ENCODE data around the gene ERFL.

- TF ChIP-seq, protein P1, sequence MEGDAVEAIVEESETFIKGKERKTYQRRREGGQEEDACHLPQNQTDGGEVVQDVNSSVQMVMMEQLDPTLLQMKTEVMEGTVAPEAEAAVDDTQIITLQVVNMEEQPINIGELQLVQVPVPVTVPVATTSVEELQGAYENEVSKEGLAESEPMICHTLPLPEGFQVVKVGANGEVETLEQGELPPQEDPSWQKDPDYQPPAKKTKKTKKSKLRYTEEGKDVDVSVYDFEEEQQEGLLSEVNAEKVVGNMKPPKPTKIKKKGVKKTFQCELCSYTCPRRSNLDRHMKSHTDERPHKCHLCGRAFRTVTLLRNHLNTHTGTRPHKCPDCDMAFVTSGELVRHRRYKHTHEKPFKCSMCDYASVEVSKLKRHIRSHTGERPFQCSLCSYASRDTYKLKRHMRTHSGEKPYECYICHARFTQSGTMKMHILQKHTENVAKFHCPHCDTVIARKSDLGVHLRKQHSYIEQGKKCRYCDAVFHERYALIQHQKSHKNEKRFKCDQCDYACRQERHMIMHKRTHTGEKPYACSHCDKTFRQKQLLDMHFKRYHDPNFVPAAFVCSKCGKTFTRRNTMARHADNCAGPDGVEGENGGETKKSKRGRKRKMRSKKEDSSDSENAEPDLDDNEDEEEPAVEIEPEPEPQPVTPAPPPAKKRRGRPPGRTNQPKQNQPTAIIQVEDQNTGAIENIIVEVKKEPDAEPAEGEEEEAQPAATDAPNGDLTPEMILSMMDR (IDR thresholded peaks at IDR 0.05), result no peak
- TF ChIP-seq POLR2A (IDR thresholded peaks at IDR 0.05; ENCODE audit: low read depth), result no peak
- TF ChIP-seq POLR2AphosphoS5 (IDR thresholded peaks at IDR 0.05), result no peak
Measured at GRCh38 chr19:41915021-41915775, 13.1 kb downstream of the ERFL start.

All from esophagus muscularis mucosa (tissue), 3 donors.